GM23338 (cell line): Measurements from ENCODE around the gene CMBL. TPM values are rescaled to one million over a fixed set of nuclear protein-coding genes. Genes with fewer than 3 reads are reported as not detected.

ENCODE experiments used
- ATAC-seq: fragments of 200-7000 bp; cut with Tn5 transposase; 3 replicates; pipeline ENCODE4 v1.9.1; 2020
- DNase-seq: peaks from one replicate; pipeline ENCODE4 v3.0.0-alpha.2; 2015; ENCODE audit warnings: low spot score
- H2AFZ ChIP-seq: fragments of 200-600 bp; sonication (generic); 2 replicates; pipeline ENCODE4 v1.8.0; 2016; ENCODE audit warnings: antibody characterized with exemption, mild to moderate bottlenecking, moderate library complexity
- H3F3A ChIP-seq: fragments of 200-600 bp; sonication (generic); replicated peaks from 2 replicates; pipeline ENCODE4 v1.8.0; 2017; ENCODE audit warnings: antibody characterized with exemption, mixed run types, low read depth
- H3K27ac ChIP-seq: fragments of 200-600 bp; sonication (generic); 2 replicates; pipeline ENCODE4 v1.6.1; 2016; ENCODE audit warnings: low read depth
- H3K27me3 ChIP-seq: fragments of 200-600 bp; sonication (generic); 2 replicates; pipeline ENCODE4 v1.8.0; 2016; ENCODE audit warnings: mild to moderate bottlenecking, mixed run types, moderate library complexity; ENCODE audit not compliant: insufficient read depth
- H3K36me3 ChIP-seq: fragments of 200-600 bp; sonication (generic); 2 replicates; pipeline ENCODE4 v1.8.0; 2016; ENCODE audit warnings: mild to moderate bottlenecking; ENCODE audit not compliant: insufficient read depth
- H3K4me1 ChIP-seq: fragments of 200-600 bp; sonication (generic); 2 replicates; pipeline ENCODE4 v1.8.0; 2016; ENCODE audit warnings: mild to moderate bottlenecking, moderate library complexity; ENCODE audit not compliant: insufficient read depth
- H3K4me2 ChIP-seq: fragments of 200-600 bp; sonication (generic); 2 replicates; pipeline ENCODE4 v1.7.1; 2017; ENCODE audit warnings: mixed run types
- H3K4me3 ChIP-seq: fragments of 200-600 bp; sonication (generic); 2 replicates; pipeline ENCODE4 v1.6.1; 2016; ENCODE audit warnings: mixed run types
- H3K79me2 ChIP-seq: fragments of 200-600 bp; sonication (generic); replicated peaks from 2 replicates; pipeline ENCODE4 v1.8.0; 2017; ENCODE audit warnings: mild to moderate bottlenecking; ENCODE audit not compliant: insufficient read depth
- H3K9me2 ChIP-seq: fragments of 200-600 bp; sonication (generic); 2 replicates; pipeline ENCODE4 v1.8.0; 2017; ENCODE audit not compliant: insufficient read depth
- H4K20me1 ChIP-seq: fragments of 200-600 bp; sonication (generic); replicated peaks from 2 replicates; pipeline ENCODE4 v1.8.0; 2017; ENCODE audit warnings: mild to moderate bottlenecking; ENCODE audit not compliant: insufficient read depth
- H3K27ac Mint-ChIP-seq: 2 replicates; pipeline ENCODE4 v1.8.0; 2020; ENCODE audit warnings: inconsistent platforms, mild to moderate bottlenecking, moderate library complexity, mixed read lengths
- H3K27me3 Mint-ChIP-seq: 3 replicates; pipeline ENCODE4 v1.8.0; 2022; ENCODE audit warnings: low read depth, mild to moderate bottlenecking, moderate library complexity, mixed read lengths, inconsistent platforms; ENCODE audit not compliant: insufficient read depth, poor library complexity
- H3K36me3 Mint-ChIP-seq: 3 replicates; pipeline ENCODE4 v1.8.0; 2021; ENCODE audit warnings: low read depth, mild to moderate bottlenecking, inconsistent platforms, moderate library complexity, mixed read lengths
- H3K4me1 Mint-ChIP-seq: 3 replicates; pipeline ENCODE4 v1.8.0; 2020; ENCODE audit warnings: mild to moderate bottlenecking, inconsistent platforms, mixed read lengths
- H3K4me3 Mint-ChIP-seq: 3 replicates; pipeline ENCODE4 v1.8.0; 2021; ENCODE audit warnings: moderate library complexity, mild to moderate bottlenecking, inconsistent platforms, mixed read lengths
- H3K9me3 Mint-ChIP-seq: 3 replicates; pipeline ENCODE4 v1.8.0; 2020; ENCODE audit warnings: moderate library complexity, mild to moderate bottlenecking, inconsistent platforms, mixed read lengths
- CREB1 ChIP-seq: fragments of 250-450 bp; sonication (Bioruptor Pico); IDR thresholded peaks from 2 replicates; pipeline ENCODE4 v1.5.0; 2020; ENCODE audit warnings: low read depth, mild to moderate bottlenecking, moderate library complexity
- EZH2 ChIP-seq: fragments of 200-600 bp; sonication (generic); IDR thresholded peaks from one replicate; pipeline ENCODE4 v1.8.0; 2017; ENCODE audit warnings: antibody characterized with exemption, mild to moderate bottlenecking, low read depth; ENCODE audit not compliant: unreplicated experiment
- EZH2phosphoT487 ChIP-seq: fragments of 200-600 bp; sonication (generic); IDR thresholded peaks from one replicate; pipeline ENCODE4 v1.8.1; 2018; ENCODE audit warnings: antibody characterized with exemption; ENCODE audit not compliant: unreplicated experiment
- JUNB ChIP-seq: IDR thresholded peaks from one replicate; pipeline ENCODE4 v1.6.1; 2016; ENCODE audit warnings: antibody characterized with exemption; ENCODE audit not compliant: unreplicated experiment
- NANOG ChIP-seq: IDR thresholded peaks from 2 replicates; pipeline ENCODE4 v1.6.1; 2016; ENCODE audit warnings: antibody characterized with exemption, borderline replicate concordance
- POLR2AphosphoS5 ChIP-seq: IDR thresholded peaks from 2 replicates; pipeline ENCODE4 v1.6.1; 2016; ENCODE audit warnings: antibody characterized with exemption, low read depth
- REST ChIP-seq: IDR thresholded peaks from one replicate; pipeline ENCODE4 v1.6.1; 2018; ENCODE audit warnings: antibody characterized with exemption; ENCODE audit not compliant: unreplicated experiment
- STAT1 ChIP-seq: IDR thresholded peaks from one replicate; pipeline ENCODE4 v1.6.1; 2016; ENCODE audit warnings: antibody characterized with exemption; ENCODE audit not compliant: unreplicated experiment
- ZNF331 ChIP-seq: fragments of 250-450 bp; sonication (Bioruptor Pico); IDR thresholded peaks from 2 replicates; pipeline ENCODE4 v1.5.0; 2020; ENCODE audit warnings: low read depth, mild to moderate bottlenecking, moderate library complexity
- ZNF462 ChIP-seq: fragments of 250-450 bp; sonication (Bioruptor Pico); IDR thresholded peaks from 2 replicates; pipeline ENCODE4 v1.5.0; 2020; ENCODE audit warnings: mild to moderate bottlenecking, moderate library complexity
- polyA plus RNA-seq: library from polyadenylated mRNA; unstranded; fragments of >200 nt; fragmentation: Nextera tagmentation; extraction: Ambion mirVana; gene quantifications from 2 replicates; pipeline ENCODE4 v1.2.1, GENCODE V29; 2016
- total RNA-seq: library from RNA; depleted of rRNA; stranded (reverse); fragments of >200 nt; shearing (Covaris generic); gene quantifications from 2 replicates; pipeline ENCODE4 v1.2.3, GENCODE V29; 2014

CMBL gene
- total and polyA plus RNA-seq, 2 experiments from 2014 or later, result 13.2 to 24.1 TPM

GRCh38 chr5:10279925-10280720, 27.6 kb downstream of the CMBL start:
- peaks cover 6% of the 10 kb centered on the region for H3K27me3 Mint-ChIP-seq
- ATAC-seq (no peak), DNase-seq (no peak)
- Histone ChIP-seq H4K20me1 (no peaks in the 10 kb centered on the region), H3K79me2 (no peaks in the 10 kb centered on the region), H3K36me3 (no peaks in the 10 kb centered on the region), H3K27ac (no peak overlapping the region), H3K4me1 (peaks cover 17% of the 10 kb centered on the region), H3K9me2 (no peaks in the 10 kb centered on the region), H3K27me3 (no peaks in the 10 kb centered on the region), H2AFZ (no peak overlapping the region), H3F3A (no peaks in the 10 kb centered on the region), H3K4me2 (no peak overlapping the region), H3K4me3 (no peak overlapping the region)
- no peaks in the 10 kb centered on the region; the same call in 2 of the 3 replicates for H3K9me3 Mint-ChIP-seq
- H3K27ac Mint-ChIP-seq, result no peak overlapping the region
- no peak overlapping the region for H3K4me3 Mint-ChIP-seq
- no peak for TF ChIP-seq REST
- TF ChIP-seq CREB1 (CRISPR knock-in tag), result no peak
- no peak for TF ChIP-seq ZNF331
- no peak for TF ChIP-seq STAT1
- no peak for TF ChIP-seq POLR2AphosphoS5
- peaks cover 14% of the 10 kb centered on the region for H3K4me1 Mint-ChIP-seq
- H3K36me3 Mint-ChIP-seq, result no peaks in the 10 kb centered on the region; the same call in 1 of the 3 replicates

- Mint-ChIP-seq H3K4me1 (peaks cover 15% of the 10 kb centered on the region), H3K9me3 (no peaks in the 10 kb centered on the region; the same call in 2 of the 3 replicates), H3K36me3 (no peaks in the 10 kb centered on the region; the same call in 1 of the 3 replicates), H3K27me3 (peaks cover 7% of the 10 kb centered on the region), H3K4me3 (no peak overlapping the region), H3K27ac (no peak overlapping the region)
- Histone ChIP-seq H3K4me3 (no peak overlapping the region), H3K27ac (no peak overlapping the region), H2AFZ (no peak overlapping the region), H3K9me2 (no peaks in the 10 kb centered on the region), H3K36me3 (no peaks in the 10 kb centered on the region), H4K20me1 (no peaks in the 10 kb centered on the region), H3K79me2 (no peaks in the 10 kb centered on the region), H3K4me2 (no peak overlapping the region), H3F3A (no peaks in the 10 kb centered on the region), H3K27me3 (no peaks in the 10 kb centered on the region), H3K4me1 (peaks cover 17% of the 10 kb centered on the region)
- ATAC-seq (no peak), DNase-seq (no peak)
- TF ChIP-seq EZH2 (no peak), NANOG (no peak), EZH2phosphoT487 (no peak), JUNB (no peak), ZNF462 (CRISPR knock-in tag) (no peak), CREB1 (CRISPR knock-in tag) (no peak), STAT1 (no peak)
Measured at GRCh38 chr5:10279328-10279727, 28.4 kb downstream of the CMBL start.
